M059J (cell line): ENCODE data around the gene LRRC43. TPM values are rescaled to one million over a fixed set of nuclear protein-coding genes. Genes with fewer than 3 reads are reported as not detected.

Source experiments
- DNase-seq: peaks from one replicate; pipeline ENCODE4 v3.0.0-alpha.2; 2012; ENCODE audit warnings: low read depth
- total RNA-seq: library from RNA; depleted of rRNA; stranded (reverse); fragments of >200 nt; shearing (Covaris generic); gene quantifications from 2 replicates; pipeline ENCODE4 v1.2.3, GENCODE V29; 2014; rRNA removed

Gene LRRC43
- total RNA-seq, 1 experiment from 2014 or later, result not detected

DNA sequence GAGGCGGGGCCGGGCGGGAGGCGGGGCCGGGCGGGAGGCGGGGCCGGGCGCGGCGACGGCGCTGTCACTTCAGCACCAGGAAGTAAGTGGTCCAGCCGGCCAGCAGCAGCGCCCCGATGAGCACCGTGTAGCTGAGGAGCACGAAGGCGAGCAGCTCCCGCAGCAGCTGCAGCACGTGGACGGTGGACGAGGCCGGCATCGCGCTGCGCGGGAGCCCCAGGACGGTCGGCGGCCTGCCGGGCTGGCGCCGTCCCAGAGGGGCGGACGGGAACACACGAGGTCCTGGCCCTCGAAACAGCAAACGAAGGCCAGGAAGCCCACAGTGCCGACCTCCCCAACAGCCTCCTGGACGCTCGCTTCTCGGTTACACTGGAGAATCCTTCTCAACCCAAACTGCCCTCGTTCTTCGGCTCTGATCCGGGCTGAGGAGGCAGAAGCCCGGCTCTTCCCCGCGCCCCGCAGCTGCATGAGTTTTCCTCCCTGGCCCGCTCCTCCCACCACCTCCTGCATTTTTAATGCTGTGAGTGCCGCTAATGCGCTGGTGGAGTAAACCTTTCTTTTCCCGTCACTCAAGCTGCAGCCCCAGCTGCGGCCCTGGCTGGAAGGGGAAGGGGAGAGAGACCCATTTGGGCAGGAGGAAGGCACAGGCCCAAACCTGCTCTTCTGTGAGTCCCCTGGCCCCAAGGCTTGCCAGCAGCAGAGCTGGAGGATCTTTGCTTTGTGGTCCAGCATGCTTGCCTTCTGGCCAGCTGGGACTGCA is 43.6 kb downstream of the LRRC43 start:
- no peak for DNase-seq

DNA sequence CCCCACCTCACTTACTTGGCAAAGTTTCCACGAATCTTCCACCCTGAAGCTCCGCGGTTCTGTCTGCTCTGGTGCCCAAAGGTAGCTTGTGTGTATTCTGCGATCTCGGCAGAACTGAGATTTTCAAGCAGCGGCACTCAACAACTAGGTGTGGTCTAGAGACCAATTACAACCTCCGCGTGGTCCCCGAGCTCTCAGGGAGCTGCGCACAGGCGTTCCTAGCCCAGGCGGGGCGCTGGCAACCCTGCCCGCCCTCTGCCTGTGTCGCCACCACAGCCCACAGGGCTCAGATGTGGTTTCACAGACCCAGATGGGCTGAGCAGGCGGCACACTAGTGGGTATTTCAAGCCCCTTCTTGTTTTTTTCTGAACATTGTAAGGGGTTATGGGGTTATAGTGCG is 44.4 kb downstream of the LRRC43 start:
- DNase-seq, result no peak

DNA sequence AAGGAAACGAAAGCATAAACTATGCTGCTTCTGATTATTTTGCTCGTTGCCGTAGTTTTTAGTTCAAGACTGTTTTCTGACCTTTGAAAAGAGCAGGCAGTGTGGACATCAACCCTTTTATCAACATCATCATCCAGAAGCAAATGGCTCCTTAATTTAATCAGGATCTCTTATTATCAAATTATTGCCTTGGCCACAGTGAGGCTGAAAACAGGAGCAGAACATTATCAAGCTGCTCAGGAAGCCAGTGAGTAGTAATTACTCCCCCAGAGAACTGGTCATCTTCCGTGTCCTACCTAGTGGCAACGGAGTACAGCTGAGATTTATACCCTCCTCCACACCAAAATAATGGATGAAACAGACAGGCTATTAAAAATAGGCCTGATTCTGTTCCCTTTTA is 45.2 kb downstream of the LRRC43 start:
- no peak for DNase-seq

GRCh38 chr12:122230798-122231197 is 47.9 kb downstream of the LRRC43 start:
- DNase-seq, result no peak

DNA sequence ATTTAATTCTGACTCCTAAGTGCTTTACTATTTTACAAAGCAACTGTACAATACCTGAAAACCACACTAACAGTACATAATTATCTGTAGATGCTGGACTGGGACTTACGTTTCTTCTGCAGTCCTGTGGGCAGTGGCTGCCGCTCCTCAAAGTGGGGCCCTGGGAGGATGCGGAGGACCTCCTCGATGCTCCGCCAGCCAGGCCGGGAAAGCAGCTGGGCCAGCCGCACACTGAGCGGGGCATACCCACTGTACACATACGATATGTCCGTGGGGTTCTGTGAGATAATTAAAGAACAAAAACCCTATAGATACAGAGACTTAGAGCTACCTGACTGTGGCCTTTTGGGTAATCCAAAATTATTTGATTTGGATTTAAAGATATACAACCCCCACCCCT is 49.8 kb downstream of the LRRC43 start:
- no peak for DNase-seq

- no peak for DNase-seq
Observed at GRCh38 chr12:122235741-122236140, 52.8 kb downstream of the LRRC43 start.

- no peak for DNase-seq
Observed at GRCh38 chr12:122238861-122239260, 55.9 kb downstream of the LRRC43 start.

- no peak for DNase-seq
Observed at GRCh38 chr12:122243965-122244364, 61.0 kb downstream of the LRRC43 start.

- no peak for DNase-seq
Observed at GRCh38 chr12:122244565-122245371, 61.8 kb downstream of the LRRC43 start.

- no peak for DNase-seq
Observed at GRCh38 chr12:122245553-122245952, 62.6 kb downstream of the LRRC43 start.

DNA sequence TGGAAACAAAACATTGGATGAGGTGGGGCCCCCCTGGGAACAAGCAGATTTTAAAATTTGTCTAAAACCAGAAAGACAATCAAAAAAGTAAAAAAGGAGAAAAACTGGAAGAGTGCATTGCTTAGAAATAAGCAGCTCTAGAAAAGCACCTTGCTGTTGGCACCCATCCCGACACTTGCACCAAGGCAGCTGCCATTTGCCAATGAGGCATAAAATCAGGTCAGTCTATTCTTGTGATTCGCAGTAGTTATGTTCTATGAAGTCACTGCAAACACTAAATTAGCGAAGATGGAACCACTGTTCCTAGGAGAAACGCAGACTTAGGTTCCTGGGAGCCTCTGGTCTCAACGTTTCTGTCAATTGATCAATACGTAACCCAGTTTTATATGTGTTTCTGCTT is 67.1 kb downstream of the LRRC43 start:
- DNase-seq, result no peak

DNA sequence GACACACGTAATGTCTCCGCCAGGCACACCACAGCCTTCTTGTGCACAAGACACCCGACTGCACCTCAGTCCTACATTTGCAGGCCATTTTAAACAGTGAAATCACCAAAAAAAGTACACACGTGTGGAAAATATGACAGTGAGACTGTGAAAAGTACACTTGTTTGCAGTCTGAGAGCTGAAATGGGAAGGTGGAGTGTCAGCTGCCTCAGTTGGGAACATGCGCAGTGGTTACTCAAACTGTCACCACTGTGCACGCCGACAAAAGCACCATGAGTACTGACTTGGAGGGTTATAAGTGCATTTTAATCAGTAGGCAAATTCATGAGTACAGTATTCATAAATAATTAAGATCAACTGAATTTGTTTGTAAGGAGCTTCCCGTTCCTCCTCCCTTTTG is 67.6 kb downstream of the LRRC43 start:
- DNase-seq, result no peak

Other genes with a start within 250 kb of the LRRC43 start
- 3.9 and 4.0 TPM in 2 replicates for gene BCL7A, start 161.2 kb upstream of the LRRC43 start, total RNA-seq
- 3.2 and 7.7 TPM in 2 replicates for gene MLXIP, start 104.4 kb upstream of the LRRC43 start, total RNA-seq
- not detected in 2 replicates for gene IL31, start 8.9 kb upstream of the LRRC43 start, total RNA-seq
- 0.15 and 0.34 TPM in 2 replicates for gene B3GNT4, start 20.6 kb downstream of the LRRC43 start, total RNA-seq
- gene DIABLO, start 42.9 kb downstream of the LRRC43 start, total RNA-seq, result 107 and 122 TPM in 2 replicates
- gene VPS33A, start 83.4 kb downstream of the LRRC43 start, total RNA-seq, result 20.5 and 26.2 TPM in 2 replicates
- 20.4 and 33.3 TPM in 2 replicates for gene CLIP1, start 239.5 kb downstream of the LRRC43 start, total RNA-seq